Spleen (tissue), 7 donors: ENCODE measurements around the gene AHCYL2.

Experiments
- POLR2A ChIP-seq, 3 donors: fragments of 450-650 bp; IDR thresholded peaks; one replicate each; pipeline ENCODE4 v1.5.1; 2017; ENCODE audit warnings: antibody characterized with exemption in 3 of 3, mild to moderate bottlenecking in 1 of 3
- POLR2AphosphoS5 ChIP-seq, 3 donors: sonication (generic); formaldehyde crosslinking; IDR thresholded peaks; one replicate each; pipeline ENCODE4 v1.5.1; 2017; ENCODE audit warnings: antibody characterized with exemption in 3 of 3
- TF ChIP-seq, protein P1 (sequence below), 11 experiments: fragments of 200-600 bp in 7 of 11; fragments of 450-650 bp in 4 of 11; sonication (generic) in 4 of 11; IDR thresholded peaks in 8 of 11; conservative IDR thresholded peaks in 3 of 11; 1 replicate in 7 of 11; 2 replicates in 4 of 11; pipeline versions ENCODE4 v1.4.0 to v1.8.0; 2016 to 2021; ENCODE audit warnings: antibody characterized with exemption in 11 of 11, inconsistent platforms in 4 of 11, mild to moderate bottlenecking in 1 of 11
- donor health status: DM: no; HTN: no; CAD: no; lungs with moderate emphysema.
- donor health status: DM: no; HTN: no; CAD: no.
- donor health status: DM: no; HTN: no; CAD: no.

DNA sequence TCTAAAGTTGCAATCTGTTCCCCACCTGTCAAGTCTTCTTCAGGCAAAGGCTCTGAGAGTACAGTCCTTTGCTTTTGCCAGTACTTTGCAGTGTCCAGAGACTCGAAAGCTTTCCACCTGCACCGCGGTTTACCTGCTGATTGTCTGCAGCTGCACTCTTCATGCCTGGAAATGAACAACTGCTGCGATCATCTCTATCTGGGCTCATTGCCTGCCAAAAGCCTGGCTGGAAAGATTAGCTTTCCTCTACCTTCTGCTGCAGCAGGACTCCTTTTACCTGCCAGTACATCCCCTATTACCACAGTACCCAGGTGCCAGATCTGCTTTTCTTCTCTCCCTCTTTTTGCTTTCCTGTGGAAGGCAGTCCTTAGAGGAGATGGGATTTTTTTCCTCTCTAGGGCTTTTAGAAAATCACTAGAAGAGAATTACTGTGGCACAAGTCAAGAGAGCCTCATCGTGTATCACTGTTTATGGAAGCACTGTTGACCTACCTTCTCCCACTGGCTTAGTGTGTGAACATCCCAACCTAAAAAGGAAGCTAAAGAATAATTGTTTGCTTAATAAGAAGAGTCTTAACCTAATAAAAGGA, 211.6 kb downstream of the AHCYL2 start:
- TF ChIP-seq, protein P1, sequence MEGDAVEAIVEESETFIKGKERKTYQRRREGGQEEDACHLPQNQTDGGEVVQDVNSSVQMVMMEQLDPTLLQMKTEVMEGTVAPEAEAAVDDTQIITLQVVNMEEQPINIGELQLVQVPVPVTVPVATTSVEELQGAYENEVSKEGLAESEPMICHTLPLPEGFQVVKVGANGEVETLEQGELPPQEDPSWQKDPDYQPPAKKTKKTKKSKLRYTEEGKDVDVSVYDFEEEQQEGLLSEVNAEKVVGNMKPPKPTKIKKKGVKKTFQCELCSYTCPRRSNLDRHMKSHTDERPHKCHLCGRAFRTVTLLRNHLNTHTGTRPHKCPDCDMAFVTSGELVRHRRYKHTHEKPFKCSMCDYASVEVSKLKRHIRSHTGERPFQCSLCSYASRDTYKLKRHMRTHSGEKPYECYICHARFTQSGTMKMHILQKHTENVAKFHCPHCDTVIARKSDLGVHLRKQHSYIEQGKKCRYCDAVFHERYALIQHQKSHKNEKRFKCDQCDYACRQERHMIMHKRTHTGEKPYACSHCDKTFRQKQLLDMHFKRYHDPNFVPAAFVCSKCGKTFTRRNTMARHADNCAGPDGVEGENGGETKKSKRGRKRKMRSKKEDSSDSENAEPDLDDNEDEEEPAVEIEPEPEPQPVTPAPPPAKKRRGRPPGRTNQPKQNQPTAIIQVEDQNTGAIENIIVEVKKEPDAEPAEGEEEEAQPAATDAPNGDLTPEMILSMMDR (IDR thresholded peaks at IDR 0.05 in 8 of 11, conservative IDR thresholded peaks at IDR 0.05 in 3 of 11): no peak
- TF ChIP-seq POLR2A (IDR thresholded peaks at IDR 0.05): no peak
- TF ChIP-seq POLR2AphosphoS5 (IDR thresholded peaks at IDR 0.05): no peak
